Coronary artery (tissue), 2 donors: Measurements from ENCODE around the gene LIX1.
"Not testable (repeated sequence)": the region's sequence is repeated elsewhere in the genome, so short reads cannot be mapped to it uniquely, and the experiment has no call there.

ENCODE experiments used
- DNase-seq: peaks from one replicate; pipeline ENCODE4 v3.0.0-alpha.2; 2017; ENCODE audit warnings: low spot score
- H3K27ac ChIP-seq, 2 donors: fragments of 200-600 bp; sonication (generic); one replicate each; pipeline ENCODE4 v1.5.1; 2016 to 2019
- H3K4me3 ChIP-seq: fragments of 200-600 bp; sonication (generic); 2 replicates; pipeline ENCODE4 v1.5.1; 2016; ENCODE audit warnings: mild to moderate bottlenecking, moderate library complexity
- CTCF ChIP-seq: fragments of 200-600 bp; sonication (generic); IDR thresholded peaks from one replicate; pipeline ENCODE4 v1.5.1; 2019; ENCODE audit warnings: antibody characterized with exemption

Gene LIX1

GRCh38 chr5:97088774-97089148 is 53.6 kb downstream of the LIX1 start:
- no peak for TF ChIP-seq CTCF
- DNase-seq, result no peak
- Histone ChIP-seq H3K4me3 (no peak overlapping the region), H3K27ac (no peak overlapping the region)

- H3K27ac ChIP-seq, result no peak overlapping the region
- no peak overlapping the region for H3K4me3 ChIP-seq
- TF ChIP-seq CTCF, result no peak
- DNase-seq, result no peak
Observed at GRCh38 chr5:97087138-97087537, 55.3 kb downstream of the LIX1 start.

- Histone ChIP-seq H3K4me3 (no peak overlapping the region), H3K27ac (no peak overlapping the region)
- no peak for TF ChIP-seq CTCF
- no peak for DNase-seq
Observed at GRCh38 chr5:97085459-97086181, 56.8 kb downstream of the LIX1 start.

- not testable (repeated sequence) for H3K27ac ChIP-seq, H3K4me3 ChIP-seq, DNase-seq
Observed at GRCh38 chr5:97084782-97085458, 57.5 kb downstream of the LIX1 start.

GRCh38 chr5:97078958-97079743 is 63.3 kb downstream of the LIX1 start:
- no peak for DNase-seq
- no peak for TF ChIP-seq CTCF
- H3K27ac ChIP-seq, result no peak overlapping the region
- no peak overlapping the region for H3K4me3 ChIP-seq

- TF ChIP-seq CTCF, result no peak
- Histone ChIP-seq H3K27ac (no peak overlapping the region), H3K4me3 (no peak overlapping the region)
- no peak for DNase-seq
Observed at GRCh38 chr5:97077246-97077645, 65.2 kb downstream of the LIX1 start.

- no peak overlapping the region for H3K4me3 ChIP-seq
- no peak overlapping the region for H3K27ac ChIP-seq
- no peak for DNase-seq
- TF ChIP-seq CTCF, result no peak
Observed at GRCh38 chr5:97076098-97076497, 66.3 kb downstream of the LIX1 start.
